Endothelial cell of umbilical vein (primary cell): ENCODE data around the gene CSTF2. TPM values are rescaled to one million over a fixed set of nuclear protein-coding genes. Genes with fewer than 3 reads are reported as not detected.

ENCODE experiments used
- BruUV-seq: library from RNA; stranded (reverse); fragments of 400-500 nt; replicated peaks from 2 replicates; lab custom pipeline; 2021; lab: Mats Ljungman, UMichigan
- CTCF ChIA-PET: fragments of 300-600, 350-600 bp; sonication (Branson Sonifier 250); formaldehyde crosslinking; loops from one replicate; lab custom pipeline; 2021; ENCODE audit warnings: antibody characterized with exemption, inconsistent platforms; lab: Charles Lee
- POLR2A ChIA-PET: fragments of 300-600, 350-600 bp; sonication (Branson Sonifier 250); formaldehyde crosslinking; loops from one replicate; lab custom pipeline; 2021; ENCODE audit warnings: antibody characterized with exemption, inconsistent platforms; lab: Charles Lee
- DNase-seq: peaks from one replicate; pipeline ENCODE4 v3.0.0-alpha.2; 2011; ENCODE audit warnings: low read depth, low spot score
- FAIRE-seq: peaks from 2 replicates; lab custom pipeline; 2011; peaks lifted over from hg19 to GRCh38; lab: Jason Lieb, UNC
- H2AFZ ChIP-seq: 2 replicates; pipeline ENCODE4 v1.6.0; 2012; ENCODE audit warnings: low read depth, low read length, control low read depth, inconsistent platforms
- H3K27ac ChIP-seq: 2 replicates; pipeline ENCODE4 v1.5.1; 2011; ENCODE audit warnings: low read depth, mild to moderate bottlenecking, control low read depth, low read length, moderate library complexity; ENCODE audit not compliant: insufficient read depth
- H3K27me3 ChIP-seq, 2 experiments: 2 replicates each; pipeline versions ENCODE4 v1.6.0 to v1.6.1; 2011; ENCODE audit warnings: low read length in 2 of 2, mixed read lengths in 1 of 2; ENCODE audit not compliant: control insufficient read depth in 2 of 2, insufficient read depth in 2 of 2
- H3K36me3 ChIP-seq, 2 experiments: 2 replicates in 1 of 2; 3 replicates in 1 of 2; pipeline ENCODE4 v1.5.1; 2011; ENCODE audit warnings: low read length in 2 of 2, mild to moderate bottlenecking in 1 of 2, moderate library complexity in 1 of 2; ENCODE audit not compliant: control insufficient read depth in 2 of 2, insufficient read depth in 2 of 2; ENCODE audit errors: extremely low read depth in 1 of 2
- H3K4me1 ChIP-seq: 3 replicates; pipeline ENCODE4 v1.5.1; 2011; ENCODE audit warnings: mild to moderate bottlenecking, low read length; ENCODE audit not compliant: control insufficient read depth, insufficient read depth; ENCODE audit errors: extremely low read depth
- H3K4me2 ChIP-seq: 2 replicates; pipeline ENCODE4 v1.6.1; 2011; ENCODE audit warnings: low read length, control low read depth, mixed read lengths; ENCODE audit not compliant: insufficient read depth
- H3K4me3 ChIP-seq, 3 experiments: fragments of 200-600 bp in 1 of 3; sonication (generic), shearing (Covaris generic) in 1 of 3; replicated peaks in 1 of 3; 2 replicates each; pipeline ENCODE4 v1.5.1; 2011 to 2016; ENCODE audit warnings: control low read depth in 3 of 3, low read length in 3 of 3, mild to moderate bottlenecking in 2 of 3, inconsistent platforms in 1 of 3, low read depth in 1 of 3, moderate library complexity in 1 of 3; ENCODE audit not compliant: insufficient read depth in 1 of 3
- H3K79me2 ChIP-seq: 2 replicates; pipeline ENCODE4 v1.6.0; 2012; ENCODE audit warnings: low read length, inconsistent platforms; ENCODE audit not compliant: control insufficient read depth, insufficient read depth
- H3K9ac ChIP-seq: replicated peaks from 2 replicates; pipeline ENCODE3; 2011; ENCODE audit warnings: low read length, control low read depth; ENCODE audit not compliant: insufficient read depth; ENCODE audit errors: extremely low read depth
- H3K9me1 ChIP-seq: replicated peaks from 3 replicates; pipeline ENCODE4 v1.6.0; 2011; ENCODE audit warnings: mild to moderate bottlenecking, low read length; ENCODE audit not compliant: control insufficient read depth, insufficient read depth; ENCODE audit errors: extremely low read depth
- H3K9me3 ChIP-seq: replicated peaks from 2 replicates; pipeline ENCODE4 v1.5.1; 2012; ENCODE audit warnings: low read length, inconsistent platforms; ENCODE audit not compliant: control insufficient read depth, insufficient read depth
- H4K20me1 ChIP-seq: replicated peaks from 2 replicates; pipeline ENCODE3; 2011; ENCODE audit warnings: mild to moderate bottlenecking, low read length; ENCODE audit not compliant: control insufficient read depth, insufficient read depth; ENCODE audit errors: extremely low read depth
- CTCF ChIP-seq, 2 donors: IDR thresholded peaks; 1 replicate in 1 of 2; 2 replicates in 1 of 2; pipeline ENCODE4 v1.5.1; 2011; ENCODE audit warnings: low read length in 2 of 2, mild to moderate bottlenecking in 2 of 2, moderate library complexity in 2 of 2, control low read depth in 1 of 2, inconsistent platforms in 1 of 2, low read depth in 1 of 2; ENCODE audit not compliant: insufficient read depth in 1 of 2; ENCODE audit errors: extremely low read depth in 1 of 2
- EZH2 ChIP-seq: IDR thresholded peaks from 2 replicates; pipeline ENCODE4 v1.6.1; 2012; ENCODE audit warnings: borderline replicate concordance, low read depth, mild to moderate bottlenecking, moderate library complexity, low read length, inconsistent platforms; ENCODE audit not compliant: severe bottlenecking
- FOS ChIP-seq: IDR thresholded peaks from 2 replicates; pipeline ENCODE4 v1.6.1; 2011; ENCODE audit warnings: mild to moderate bottlenecking, low read length, moderate library complexity, borderline replicate concordance; ENCODE audit not compliant: insufficient read depth
- GATA2 ChIP-seq: IDR thresholded peaks from 2 replicates; pipeline ENCODE4 v1.7.0; 2011; ENCODE audit warnings: low read depth, mild to moderate bottlenecking, moderate library complexity, mixed read lengths, low read length; ENCODE audit not compliant: insufficient read length, insufficient read depth
- JUN ChIP-seq: IDR thresholded peaks from 2 replicates; pipeline ENCODE4 v1.6.1; 2011; ENCODE audit warnings: borderline replicate concordance, low read depth; ENCODE audit not compliant: insufficient read length, insufficient read depth
- MAX ChIP-seq: IDR thresholded peaks from 2 replicates; pipeline ENCODE4 v1.6.1; 2011; ENCODE audit not compliant: insufficient read depth, insufficient read length
- MYC ChIP-seq: IDR thresholded peaks from one replicate; pipeline ENCODE4 v1.6.1; 2011; ENCODE audit warnings: mild to moderate bottlenecking, low read depth, low read length
- POLR2A ChIP-seq: IDR thresholded peaks from 2 replicates; pipeline ENCODE4 v1.6.1; 2012; ENCODE audit warnings: low read depth, mild to moderate bottlenecking, control low read depth, low read length
- POLR2AphosphoS5 ChIP-seq: IDR thresholded peaks from 2 replicates; pipeline ENCODE4 v1.6.1; 2012; ENCODE audit warnings: low read depth, mild to moderate bottlenecking, control low read depth, low read length, moderate library complexity; ENCODE audit not compliant: insufficient read depth
- dilution Hi-C: fragments of 300-500 bp; cut with MboI; formaldehyde crosslinking; loops from one replicate; pipeline ENCODE4 v1.15.0; 2019; ENCODE audit warnings: low sequenced_read_pairs; ENCODE audit not compliant: extremely low pct_ligation_motif_present
- intact Hi-C: fragments of 100-400 bp; cut with micrococcal nuclease; formaldehyde crosslinking; loops from one replicate; pipeline ENCODE4 v1.10.0; 2022
- polyA plus RNA-seq, 4 experiments: library from polyadenylated mRNA; depleted of rRNA in 3 of 4; stranded (reverse) in 3 of 4; unstranded in 1 of 4; fragments of >200 nt; gene quantifications; 2 replicates each; pipeline versions ENCODE4 v1.2.1 to v1.2.3, GENCODE V29; 2011 to 2012; ENCODE audit warnings: missing spikeins in 1 of 4
- total RNA-seq: library from RNA; stranded (reverse); gene quantifications from 2 replicates; pipeline ENCODE4 v1.2.3, GENCODE V29; 2021

Gene CSTF2
- total and polyA plus RNA-seq, 2 donors (not counting 3 experiments of a cell fraction or from before 2014, with no cell fraction given): 18.5 to 25.2 TPM

- H3K36me3 ChIP-seq: no peaks in the 10 kb centered on the region
- BruUV-seq: no TSS peak
- no peaks in the 10 kb centered on the region for H3K9me1 ChIP-seq
- H3K27me3 ChIP-seq: no peaks in the 10 kb centered on the region
- no peaks in the 10 kb centered on the region for H3K9me3 ChIP-seq
- peaks cover 14% of the 10 kb centered on the region for H3K4me1 ChIP-seq
- intact Hi-C loops: no loop called here
- TF ChIP-seq POLR2AphosphoS5: no peak
- no peak for TF ChIP-seq GATA2
- no peak for TF ChIP-seq MYC
- TF ChIP-seq CTCF (IDR thresholded peaks at IDR 0.05; ENCODE audit: extremely low read depth in 1 of 2, insufficient read depth in 1 of 2, low read depth in 1 of 2, low read length in 2 of 2): no peak
- no peak for TF ChIP-seq FOS
- no peak for TF ChIP-seq POLR2A
- no peak for TF ChIP-seq JUN
- TF ChIP-seq MAX: no peak
- TF ChIP-seq EZH2: no peak
- DNase-seq (no peak), FAIRE-seq (no peak)
- ChIA-PET POLR2A (interaction anchor here (0.5 kb wide), 1 partner anchor 219 kb away, joined by 3 read pairs; no protein-coding TSS in a partner anchor), CTCF (no interaction called here)
- no peak overlapping the region for H2AFZ ChIP-seq
- H3K27ac ChIP-seq: no peak overlapping the region
- dilution Hi-C loops: no loop called here
- H3K79me2 ChIP-seq: no peaks in the 10 kb centered on the region
- H3K9ac ChIP-seq: no peak overlapping the region
- no peaks in the 10 kb centered on the region for H4K20me1 ChIP-seq
- H3K4me2 ChIP-seq: no peak overlapping the region
- no peak overlapping the region for H3K4me3 ChIP-seq
Measured at GRCh38 chrX:100863326-100863864, 43.2 kb downstream of the CSTF2 start.
